ENCODE results near the gene RENBP.
A peak's percentile ranks its signal among the peaks of the same experiment; 100 is the strongest.

RENBP gene

GRCh38 chrX:153954558-153955227 lies 10.2 kb upstream of the RENBP start:
- DNase-seq (ENCODE audit: low read depth in 2 of 3, low spot score in 1 of 3) = no peak

GRCh38 chrX:153953892-153954557 lies 9.6 kb upstream of the RENBP start:
- DNase-seq (ENCODE audit: low read depth in 2 of 3, low spot score in 1 of 3) = no peak

DNA sequence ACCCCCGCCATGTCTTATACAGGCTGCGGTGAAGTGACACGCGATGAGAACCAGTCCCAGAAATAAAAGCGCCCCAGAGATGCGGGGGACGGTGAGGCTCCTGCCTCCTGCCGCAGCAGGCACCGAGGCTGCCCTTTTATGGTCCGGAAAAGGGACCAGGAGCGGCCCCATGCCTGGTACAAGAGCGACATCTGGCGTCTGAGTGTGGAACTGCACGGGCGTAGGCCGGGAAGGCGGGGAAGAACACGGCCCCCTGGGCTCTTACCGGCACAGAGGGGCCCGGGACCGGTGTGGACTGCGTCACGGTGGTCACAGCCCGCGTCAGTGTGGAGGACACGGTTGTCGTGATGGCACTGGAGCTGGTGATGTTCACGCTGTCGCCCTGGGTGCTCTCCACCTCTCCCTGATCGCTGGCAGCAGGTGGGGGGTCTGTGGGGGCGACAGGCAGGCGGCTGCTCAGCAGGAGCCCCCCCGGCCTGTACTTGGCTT lies 8.9 kb upstream of the RENBP start:
- peak; percentile 64 to 90 (median 64) for DNase-seq (ENCODE audit: low read depth in 2 of 3, low spot score in 1 of 3)

DNA sequence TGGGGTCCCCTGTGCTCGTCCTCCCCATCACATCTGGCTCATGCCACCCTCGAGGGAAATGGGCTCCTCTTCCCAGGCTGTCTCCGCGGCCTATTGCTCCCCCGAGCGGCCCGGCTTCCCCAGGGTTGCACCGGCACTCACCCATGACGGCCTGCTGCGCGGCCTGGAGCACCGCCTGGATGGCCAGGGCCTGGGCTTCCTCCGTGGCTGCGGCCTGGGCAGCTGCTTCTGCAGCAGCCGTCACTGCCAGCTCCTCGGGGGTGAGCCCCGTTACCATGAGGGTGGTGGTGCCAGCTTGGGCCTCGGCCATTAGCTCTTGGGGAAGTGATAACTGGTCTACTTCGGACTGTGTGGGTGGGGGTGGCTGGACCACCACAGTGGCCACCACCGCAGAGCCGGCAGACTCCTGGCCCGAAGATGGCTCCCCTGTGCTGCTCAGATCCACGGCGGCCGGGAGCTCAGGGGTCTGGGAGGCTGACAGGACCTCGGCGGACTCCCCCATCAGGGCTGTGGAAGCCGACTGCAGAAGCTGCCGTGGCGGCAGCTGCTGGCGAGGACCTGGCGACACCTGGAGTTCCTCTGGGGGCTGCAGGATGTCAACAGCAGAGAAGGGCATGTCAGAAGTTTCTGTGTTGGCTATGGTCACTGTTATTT lies 8.1 kb upstream of the RENBP start:
- DNase-seq (ENCODE audit: low read depth in 2 of 3, low spot score in 1 of 3) = no peak

DNA sequence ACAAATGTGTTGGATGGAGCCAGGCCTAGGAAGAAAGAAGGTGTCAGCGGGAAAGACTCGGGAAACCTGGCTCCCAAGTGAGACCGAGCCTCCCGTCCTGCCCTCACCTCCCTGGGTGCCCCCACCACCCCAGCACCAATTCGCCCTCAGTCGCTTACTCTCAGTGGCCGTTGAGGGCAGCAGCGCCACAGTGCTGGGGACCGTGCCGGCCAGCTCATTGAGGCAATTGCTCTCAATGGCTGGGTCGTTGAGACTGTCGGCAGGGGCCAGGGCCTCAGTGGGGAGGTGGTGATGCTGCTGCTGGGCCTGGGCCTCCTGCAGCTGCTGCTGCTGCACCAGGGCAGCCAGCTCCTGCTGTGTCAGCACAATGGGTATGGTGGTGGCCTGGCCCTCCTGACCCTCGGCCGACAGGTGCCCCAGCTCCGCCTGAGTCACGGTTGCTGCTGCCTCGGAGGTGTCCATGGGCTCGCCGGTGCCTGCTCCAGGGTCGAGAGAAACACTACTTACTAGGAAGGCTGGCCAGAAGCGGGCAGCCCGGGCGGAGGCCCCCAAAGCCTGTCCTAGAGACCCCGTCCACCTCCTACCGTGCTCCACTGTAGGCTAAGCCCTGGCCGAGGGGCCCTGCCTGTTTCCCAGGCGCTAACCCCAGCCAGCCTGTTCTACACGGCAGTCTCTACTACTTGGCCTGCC lies 7.4 kb upstream of the RENBP start:
- no peak for DNase-seq (ENCODE audit: low read depth in 2 of 3, low spot score in 1 of 3)

- no peak for DNase-seq (ENCODE audit: low read depth in 2 of 3, low spot score in 1 of 3)
Measured at GRCh38 chrX:153950127-153950526, 5.7 kb upstream of the RENBP start.

- DNase-seq (ENCODE audit: low read depth in 2 of 3, low spot score in 1 of 3) = no peak
Measured at GRCh38 chrX:153948847-153949805, 4.7 kb upstream of the RENBP start.

GRCh38 chrX:153948002-153948466 lies 3.6 kb upstream of the RENBP start:
- no peak for DNase-seq (ENCODE audit: low read depth in 2 of 3, low spot score in 1 of 3)

GRCh38 chrX:153947009-153947769 lies 2.7 kb upstream of the RENBP start:
- DNase-seq (ENCODE audit: low read depth in 2 of 3, low spot score in 1 of 3) = peak; percentile 63 to 75 (median 65)

DNA sequence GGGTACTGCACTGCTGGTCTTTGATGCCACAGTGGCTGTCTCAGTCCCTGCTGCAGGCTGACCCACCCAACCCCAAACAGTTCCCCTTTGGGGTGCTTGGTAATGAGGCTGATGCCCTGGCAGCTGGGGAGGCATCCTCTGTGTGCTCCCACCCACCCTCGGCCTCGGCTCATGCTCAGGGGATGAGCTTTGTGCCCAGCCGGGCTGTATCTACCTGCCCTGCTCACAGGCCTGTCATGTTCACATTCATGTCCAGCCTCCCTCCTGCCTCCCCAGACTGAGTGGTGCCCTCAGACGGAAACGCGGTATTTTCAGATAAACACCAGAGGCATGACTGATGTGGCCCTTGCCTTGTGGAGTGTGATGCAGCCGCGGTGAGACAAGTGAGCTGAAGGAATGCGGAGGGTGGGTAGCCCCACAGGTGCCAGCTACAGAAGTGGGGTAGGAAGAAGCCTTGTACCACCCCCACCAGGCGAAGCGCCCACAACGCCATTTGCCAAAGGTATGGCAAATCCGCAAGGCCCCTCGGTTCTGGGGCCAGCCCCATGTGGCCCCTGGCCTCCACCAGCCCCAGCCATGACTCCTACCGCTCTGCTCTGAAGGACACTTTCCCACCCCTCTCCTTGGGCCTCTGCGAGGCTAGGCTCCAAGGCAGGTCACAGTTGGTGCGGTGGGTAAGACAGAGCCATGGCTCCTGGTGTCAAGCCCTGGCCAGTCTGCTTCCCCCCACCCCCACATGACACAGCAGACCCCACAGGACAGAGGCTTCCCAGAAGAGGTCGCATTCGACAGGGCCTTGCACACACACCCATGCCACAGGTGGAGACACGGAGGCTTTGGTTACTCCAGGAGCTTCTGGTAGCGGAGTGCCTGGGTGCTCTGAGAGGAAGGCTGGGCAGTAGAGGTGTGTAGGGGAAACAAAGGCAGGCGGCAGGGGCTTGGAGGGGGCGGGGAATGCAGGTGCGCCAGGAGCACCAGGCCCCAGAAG lies 1.8 kb upstream of the RENBP start:
- DNase-seq (ENCODE audit: low read depth in 2 of 3, low spot score in 1 of 3) = no peak

DNA sequence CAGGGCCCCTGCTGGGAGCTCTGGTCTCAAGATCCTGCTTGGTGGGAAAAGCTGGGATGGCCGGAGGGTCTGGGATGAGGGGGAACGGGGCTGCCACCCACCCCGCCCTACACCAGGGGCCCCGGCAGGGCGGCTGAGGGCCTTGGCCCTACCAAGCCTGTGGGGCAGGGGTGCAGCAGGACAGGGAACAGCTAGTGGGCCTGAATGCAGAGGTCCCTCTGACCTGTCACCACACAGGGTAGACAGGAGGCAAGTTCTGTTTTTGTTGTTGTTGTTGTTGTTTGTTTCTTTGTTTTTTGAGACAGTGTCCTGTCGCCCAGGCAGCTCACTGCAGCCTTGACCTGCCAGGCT lies 332 bp upstream of the RENBP start:
- DNase-seq (ENCODE audit: low read depth in 2 of 3, low spot score in 1 of 3) = no peak

GRCh38 chrX:153941336-153942252 lies 2.8 kb downstream of the RENBP start:
- DNase-seq (ENCODE audit: low read depth in 2 of 3, low spot score in 1 of 3) = no peak

DNA sequence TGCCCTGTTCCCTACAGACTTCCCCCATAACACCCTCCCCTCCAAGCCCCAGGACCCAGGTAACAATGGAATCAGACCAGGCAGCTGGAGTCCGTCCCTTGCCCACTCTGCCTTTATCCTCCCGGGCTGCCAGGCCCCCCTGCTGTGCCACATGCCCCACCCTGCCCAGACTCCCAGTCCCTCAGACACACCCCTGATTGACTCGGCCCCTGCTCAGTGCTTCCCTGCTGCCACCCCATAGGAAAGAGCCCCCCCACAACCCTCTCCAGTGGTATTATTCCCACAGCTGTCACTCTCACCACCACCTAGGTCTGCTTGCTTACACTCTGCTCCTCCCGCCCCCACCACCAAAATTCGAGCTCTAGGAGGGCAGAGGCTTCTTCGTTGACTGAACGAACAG lies 4.9 kb downstream of the RENBP start:
- no peak for DNase-seq (ENCODE audit: low read depth in 2 of 3, low spot score in 1 of 3)

GRCh38 chrX:153938226-153938786 lies 6.1 kb downstream of the RENBP start:
- no peak for DNase-seq (ENCODE audit: low read depth in 2 of 3, low spot score in 1 of 3)

DNA sequence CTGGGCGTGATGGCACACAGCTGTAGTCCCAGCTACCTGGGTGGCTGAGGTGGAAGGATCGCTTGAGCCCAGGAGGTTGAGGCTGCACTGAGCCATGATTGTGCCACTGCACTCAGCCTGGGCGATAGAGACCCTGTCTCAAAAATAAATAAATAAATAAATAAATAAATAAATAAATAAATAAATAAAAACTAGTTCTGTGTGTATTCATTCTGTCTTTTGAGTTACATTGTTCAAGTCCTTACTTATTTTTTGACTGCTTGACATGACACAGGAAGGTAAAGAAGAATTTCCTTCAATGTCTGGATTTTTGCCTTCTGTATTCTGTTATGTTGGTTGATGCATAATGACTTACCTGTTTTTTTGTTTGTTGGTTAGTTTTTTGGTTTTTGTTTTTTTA lies 7.4 kb downstream of the RENBP start:
- no peak for DNase-seq (ENCODE audit: low read depth in 2 of 3, low spot score in 1 of 3)

DNA sequence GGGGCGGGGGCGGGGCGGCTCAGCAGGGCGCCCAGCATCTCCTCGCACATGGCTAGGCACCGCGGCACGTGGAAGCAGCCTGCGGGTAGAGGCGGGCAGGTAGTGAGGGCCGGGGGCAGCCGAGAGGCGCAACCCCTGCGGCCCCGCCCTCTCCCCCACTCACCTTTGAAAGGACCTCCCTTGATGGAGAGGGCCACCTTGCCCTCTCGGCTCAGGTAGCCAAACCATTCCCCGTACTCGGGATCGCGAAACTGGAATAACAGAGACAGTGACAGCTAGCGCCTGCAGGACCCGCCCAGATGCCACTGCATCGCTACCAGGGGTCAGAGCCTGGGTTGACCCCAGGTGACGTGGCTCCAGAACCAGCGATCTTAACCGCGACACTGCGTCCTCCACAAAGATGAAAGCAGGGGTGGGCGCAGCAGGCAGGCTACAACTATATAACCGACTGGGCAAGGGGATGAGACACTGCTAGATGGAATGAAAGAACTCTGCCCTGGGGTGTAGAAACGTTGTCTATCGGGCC lies 9.1 kb downstream of the RENBP start:
- DNase-seq (ENCODE audit: low read depth in 2 of 3, low spot score in 1 of 3) = no peak

GRCh38 chrX:153934762-153935325 lies 9.6 kb downstream of the RENBP start, which contains the start of gene NAA10:
NAA10 (minus strand) TSS chrX:153935037; CDS start chrX:153934904, 133 bp downstream.
- peak in 1 of 3 donors; percentile 66 for DNase-seq (ENCODE audit: low read depth in 2 of 3, low spot score in 1 of 3)

Data from stimulated activated CD4-positive, alpha-beta T cell treated with anti-CD3 and anti-CD28 coated beads, Interleukin-12 subunit alpha, Interleukin-12 subunit beta, amount 100 ng/mL, for 48 hours (primary cell).